ENCODE measurements around the gene EGFR. TPM values are rescaled to one million over a fixed set of nuclear protein-coding genes. Genes with fewer than 3 reads are reported as not detected.
A peak's percentile ranks its signal among the peaks of the same experiment; 100 is the strongest.

Gene EGFR
- total RNA-seq, 4 donors from 2014 or later: 87.2 to 124 (median 94.5) TPM

- DNase-seq (ENCODE audit: low spot score) (no peak), ATAC-seq (ENCODE audit: low FRiP score) (no peak)
- TF ChIP-seq CTCF (IDR thresholded peaks at IDR 0.05): no peak
Measured at GRCh38 chr7:55129541-55130394, 111.0 kb downstream of the EGFR start.

DNA sequence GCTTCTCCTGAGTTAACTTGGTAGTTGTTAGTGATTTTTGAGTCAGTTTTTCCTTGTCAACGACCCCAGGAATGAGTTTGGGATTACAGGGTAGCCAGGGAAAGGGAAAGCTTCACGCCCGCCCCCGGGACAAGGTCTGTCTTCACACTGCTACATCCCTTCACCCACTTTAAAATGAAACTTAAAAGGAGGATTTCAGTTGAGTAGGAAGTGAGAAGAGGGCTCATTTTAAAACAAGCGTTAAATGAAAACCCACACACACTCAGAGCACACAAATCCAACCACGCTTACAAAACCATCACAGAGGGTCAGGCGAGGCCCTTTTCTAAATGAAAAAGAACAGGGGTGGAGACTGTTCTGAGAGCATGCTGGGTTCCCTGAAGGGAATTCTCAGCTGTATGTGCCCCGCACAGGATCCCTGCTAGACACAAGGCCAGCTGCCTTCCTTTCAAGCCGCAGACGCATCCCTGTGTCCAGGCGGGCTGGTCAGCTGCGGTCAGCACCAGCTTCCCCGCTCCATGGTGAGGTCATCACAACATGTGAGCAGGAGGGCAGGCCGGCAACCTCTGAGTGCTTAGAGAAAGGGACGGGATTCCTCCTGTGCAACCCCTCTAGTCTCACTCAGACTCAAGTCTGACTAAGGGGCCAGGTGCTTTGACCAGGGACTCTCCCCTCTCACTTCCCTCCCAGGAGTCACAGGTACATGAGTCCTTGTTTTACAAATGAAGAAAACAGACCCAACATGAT lies 111.8 kb downstream of the EGFR start:
- DNase-seq (ENCODE audit: low spot score) (peak; percentile 54), ATAC-seq (ENCODE audit: low FRiP score) (peak; percentile 54)
- TF ChIP-seq CTCF (IDR thresholded peaks at IDR 0.05): no peak

GRCh38 chr7:55131142-55131929 lies 112.5 kb downstream of the EGFR start:
- ATAC-seq (ENCODE audit: low FRiP score): no peak
- no peak for DNase-seq (ENCODE audit: low spot score)
- TF ChIP-seq CTCF (IDR thresholded peaks at IDR 0.05): no peak

DNA sequence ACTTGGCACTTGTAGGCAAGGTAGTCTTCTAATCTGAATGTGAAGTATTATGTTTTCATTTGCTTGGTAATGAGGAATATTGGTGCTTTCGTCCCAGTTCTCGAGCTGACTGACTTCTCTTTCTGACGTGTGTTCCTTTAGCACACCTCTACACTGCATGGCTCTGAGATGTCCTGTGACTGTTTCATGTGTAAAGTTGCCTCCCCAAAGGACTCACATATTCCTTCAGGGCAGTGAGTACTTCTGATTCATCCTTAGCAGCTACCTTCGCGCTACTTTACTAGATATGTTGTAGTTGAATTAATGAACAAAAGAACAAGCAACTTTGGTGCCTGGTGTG lies 113.7 kb downstream of the EGFR start:
- TF ChIP-seq CTCF (IDR thresholded peaks at IDR 0.05): no peak
- ATAC-seq (ENCODE audit: low FRiP score): no peak
- DNase-seq (ENCODE audit: low spot score): no peak

DNA sequence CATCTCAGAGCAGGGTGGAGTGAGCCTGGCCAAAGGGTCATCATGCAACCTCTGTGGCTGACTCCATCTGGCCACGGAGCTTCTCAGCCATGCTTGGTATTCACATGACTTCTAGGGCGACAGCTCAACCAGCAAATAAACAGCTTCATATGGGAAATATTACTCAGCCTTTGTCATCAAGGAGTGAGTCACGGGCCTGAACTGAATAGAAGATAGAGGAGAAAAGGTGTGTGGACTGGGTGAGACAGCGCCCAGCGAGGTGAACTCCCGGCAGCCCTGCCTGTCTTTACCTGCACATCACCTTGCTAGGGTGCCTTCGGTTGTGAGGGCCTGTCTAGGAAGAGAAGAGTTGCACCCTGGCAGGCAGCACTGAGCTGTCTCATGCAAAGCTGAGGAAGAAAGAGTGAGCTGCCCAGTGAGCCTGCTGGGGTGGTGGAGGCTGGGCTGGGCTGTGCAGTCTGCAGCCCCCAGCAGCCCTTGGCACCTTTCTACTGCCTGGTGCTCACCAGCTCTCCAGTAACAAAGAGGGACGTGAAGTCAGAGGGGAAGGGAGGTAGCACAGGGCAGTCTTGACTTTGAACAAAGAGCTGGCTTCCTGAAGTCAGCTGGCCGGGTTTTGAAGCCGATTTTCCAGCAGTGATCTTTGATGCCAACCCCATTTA lies 114.2 kb downstream of the EGFR start:
- DNase-seq (ENCODE audit: low spot score) (no peak), ATAC-seq (ENCODE audit: low FRiP score) (peak; percentile 70)
- TF ChIP-seq CTCF (IDR thresholded peaks at IDR 0.05): no peak

DNA sequence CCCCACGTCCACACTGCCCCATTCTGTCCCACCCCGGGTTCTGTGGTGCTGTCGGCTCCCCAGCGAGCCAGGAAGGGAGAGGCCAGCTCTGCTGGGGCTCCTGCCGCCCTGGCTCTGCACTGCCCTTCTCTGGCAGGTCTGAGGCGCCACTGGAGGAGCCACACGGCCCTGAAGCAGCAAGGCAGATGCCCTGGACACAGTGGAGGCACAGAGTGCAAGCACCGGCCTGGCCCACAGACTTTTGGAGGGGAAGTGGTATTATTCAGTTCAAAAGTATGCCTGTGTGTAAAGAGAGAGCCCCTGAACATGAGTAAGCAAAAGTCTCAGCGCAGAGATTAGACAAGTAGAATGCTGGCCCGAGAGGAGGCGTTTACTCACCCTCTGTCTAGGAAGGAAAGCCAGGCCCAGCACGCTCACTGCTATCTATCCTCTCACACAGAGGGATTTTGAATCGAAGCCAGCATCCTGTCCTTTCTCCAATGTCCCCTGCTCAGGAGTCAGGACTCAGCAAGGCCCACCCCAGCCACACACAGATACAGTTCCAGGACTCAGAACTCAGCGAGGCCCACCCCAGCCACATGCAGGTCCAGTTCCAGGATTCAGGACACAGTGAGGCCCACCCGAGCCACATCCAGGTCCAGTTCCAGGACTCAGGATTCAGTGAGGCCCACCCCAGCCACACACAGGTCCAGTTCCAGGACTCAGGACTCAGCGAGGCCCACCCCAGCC lies 115.0 kb downstream of the EGFR start:
- peak; percentile 75 for ATAC-seq (ENCODE audit: low FRiP score)
- TF ChIP-seq CTCF (IDR thresholded peaks at IDR 0.05): no peak
- DNase-seq (ENCODE audit: low spot score): no peak

Data from omental fat pad (tissue), 4 donors.